ENCODE results near the gene ZBTB5. TPM values are rescaled to one million over a fixed set of nuclear protein-coding genes. Genes with fewer than 3 reads are reported as not detected.

ZBTB5 gene
- total and polyA plus RNA-seq, 2 of the 13 experiments (the other 11 are each of a cell fraction or from before 2014, with no cell fraction given): 12.5 to 20.5 TPM

DNA sequence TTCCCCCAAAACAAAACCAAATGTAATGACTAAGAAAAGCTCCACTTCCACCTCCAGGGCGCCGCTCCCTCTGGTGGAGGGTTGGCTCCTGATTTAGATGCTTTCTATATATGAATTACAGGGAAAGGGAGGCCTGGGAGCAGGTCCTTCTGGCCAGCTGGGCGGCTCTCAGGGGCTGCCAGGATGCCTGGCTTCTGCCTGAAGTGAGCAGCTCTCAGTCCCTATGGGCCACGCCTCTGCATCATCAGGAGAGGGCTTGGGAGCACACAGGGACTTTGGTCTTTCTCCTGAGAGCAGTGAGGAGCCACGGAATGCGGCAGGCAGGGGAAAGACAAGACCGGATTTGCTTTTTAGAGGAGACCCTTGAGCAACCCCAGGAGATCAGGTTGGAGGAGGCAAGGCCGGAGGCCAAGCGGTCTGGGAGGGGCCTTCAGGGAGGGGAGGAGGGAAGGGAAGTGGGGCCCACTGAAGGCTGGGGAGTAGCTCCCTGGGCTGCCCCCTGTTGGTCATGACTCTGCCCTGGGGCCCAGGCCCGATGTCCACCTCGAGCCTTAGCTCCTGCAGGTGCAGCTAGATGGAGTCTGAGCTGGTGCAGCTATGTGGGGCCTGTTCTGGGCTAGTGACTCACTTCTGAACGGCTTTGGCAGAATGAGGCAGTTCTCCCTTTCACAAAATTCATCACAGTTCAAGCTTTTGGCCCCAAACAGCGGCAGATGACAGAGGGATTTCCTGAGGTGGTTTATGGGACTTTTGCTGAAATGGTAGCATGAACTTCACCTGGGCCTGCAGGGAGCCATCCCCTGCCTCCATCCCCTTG is 54.1 kb downstream of the ZBTB5 start (continued):
- TF ChIP-seq ZSCAN12 (CRISPR knock-in tag; IDR thresholded peaks at IDR 0.05) (no peak), ZNF460 (CRISPR knock-in tag; IDR thresholded peaks at IDR 0.05; ENCODE audit: borderline replicate concordance) (no peak), ZNF761 (CRISPR knock-in tag; conservative IDR thresholded peaks at IDR 0.05) (no peak), SALL2 (CRISPR knock-in tag; IDR thresholded peaks at IDR 0.05) (no peak), ZNF567 (CRISPR knock-in tag; IDR thresholded peaks at IDR 0.05; ENCODE audit: borderline replicate concordance) (no peak), KDM2A (CRISPR knock-in tag; IDR thresholded peaks at IDR 0.05; ENCODE audit: borderline replicate concordance, low read depth) (0 out of 2 replicates have a peak, but pooled peaks have one; percentile 24), KDM5A (IDR thresholded peaks at IDR 0.05; ENCODE audit: borderline replicate concordance, low read length) (no peak), FIP1L1 (IDR thresholded peaks at IDR 0.05; ENCODE audit: borderline replicate concordance, insufficient read depth, low read depth, low read length) (no peak), LCORL (IDR thresholded peaks at IDR 0.05) (no peak), LCORL (CRISPR knock-in tag; IDR thresholded peaks at IDR 0.05) (no peak), POGZ (CRISPR knock-in tag; IDR thresholded peaks at IDR 0.05) (no peak), ZNF337 (CRISPR knock-in tag; IDR thresholded peaks at IDR 0.05; ENCODE audit: borderline replicate concordance, low read depth) (no peak), MEF2D (CRISPR knock-in tag; IDR thresholded peaks at IDR 0.05) (no peak)
- TF ChIP-seq, protein P1, sequence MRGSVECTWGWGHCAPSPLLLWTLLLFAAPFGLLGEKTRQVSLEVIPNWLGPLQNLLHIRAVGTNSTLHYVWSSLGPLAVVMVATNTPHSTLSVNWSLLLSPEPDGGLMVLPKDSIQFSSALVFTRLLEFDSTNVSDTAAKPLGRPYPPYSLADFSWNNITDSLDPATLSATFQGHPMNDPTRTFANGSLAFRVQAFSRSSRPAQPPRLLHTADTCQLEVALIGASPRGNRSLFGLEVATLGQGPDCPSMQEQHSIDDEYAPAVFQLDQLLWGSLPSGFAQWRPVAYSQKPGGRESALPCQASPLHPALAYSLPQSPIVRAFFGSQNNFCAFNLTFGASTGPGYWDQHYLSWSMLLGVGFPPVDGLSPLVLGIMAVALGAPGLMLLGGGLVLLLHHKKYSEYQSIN (CRISPR knock-in tag; IDR thresholded peaks at IDR 0.05; ENCODE audit: borderline replicate concordance): no peak
- TF ChIP-seq, protein P2, sequence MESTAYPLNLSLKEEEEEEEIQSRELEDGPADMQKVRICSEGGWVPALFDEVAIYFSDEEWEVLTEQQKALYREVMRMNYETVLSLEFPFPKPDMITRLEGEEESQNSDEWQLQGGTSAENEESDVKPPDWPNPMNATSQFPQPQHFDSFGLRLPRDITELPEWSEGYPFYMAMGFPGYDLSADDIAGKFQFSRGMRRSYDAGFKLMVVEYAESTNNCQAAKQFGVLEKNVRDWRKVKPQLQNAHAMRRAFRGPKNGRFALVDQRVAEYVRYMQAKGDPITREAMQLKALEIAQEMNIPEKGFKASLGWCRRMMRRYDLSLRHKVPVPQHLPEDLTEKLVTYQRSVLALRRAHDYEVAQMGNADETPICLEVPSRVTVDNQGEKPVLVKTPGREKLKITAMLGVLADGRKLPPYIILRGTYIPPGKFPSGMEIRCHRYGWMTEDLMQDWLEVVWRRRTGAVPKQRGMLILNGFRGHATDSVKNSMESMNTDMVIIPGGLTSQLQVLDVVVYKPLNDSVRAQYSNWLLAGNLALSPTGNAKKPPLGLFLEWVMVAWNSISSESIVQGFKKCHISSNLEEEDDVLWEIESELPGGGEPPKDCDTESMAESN (CRISPR knock-in tag; conservative IDR thresholded peaks at IDR 0.05): no peak; the same call in 1 of the 2 replicates
- TF ChIP-seq, protein P3, sequence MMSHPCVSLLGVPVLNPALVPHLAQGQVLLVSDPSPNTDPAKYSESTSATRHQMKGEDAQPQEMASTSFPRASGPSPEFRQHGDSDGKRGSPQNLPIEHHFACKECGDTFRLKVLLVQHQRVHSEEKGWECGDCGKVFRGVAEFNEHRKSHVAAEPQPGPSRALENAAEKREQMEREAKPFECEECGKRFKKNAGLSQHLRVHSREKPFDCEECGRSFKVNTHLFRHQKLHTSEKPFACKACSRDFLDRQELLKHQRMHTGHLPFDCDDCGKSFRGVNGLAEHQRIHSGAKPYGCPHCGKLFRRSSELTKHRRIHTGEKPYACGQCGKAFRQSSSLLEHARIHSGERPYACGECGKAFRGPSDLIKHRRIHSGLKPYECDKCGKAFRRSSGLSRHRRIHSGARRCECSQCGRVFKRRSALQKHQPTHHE (CRISPR knock-in tag; IDR thresholded peaks at IDR 0.05; ENCODE audit: borderline replicate concordance): no peak
- TF ChIP-seq, protein P4, sequence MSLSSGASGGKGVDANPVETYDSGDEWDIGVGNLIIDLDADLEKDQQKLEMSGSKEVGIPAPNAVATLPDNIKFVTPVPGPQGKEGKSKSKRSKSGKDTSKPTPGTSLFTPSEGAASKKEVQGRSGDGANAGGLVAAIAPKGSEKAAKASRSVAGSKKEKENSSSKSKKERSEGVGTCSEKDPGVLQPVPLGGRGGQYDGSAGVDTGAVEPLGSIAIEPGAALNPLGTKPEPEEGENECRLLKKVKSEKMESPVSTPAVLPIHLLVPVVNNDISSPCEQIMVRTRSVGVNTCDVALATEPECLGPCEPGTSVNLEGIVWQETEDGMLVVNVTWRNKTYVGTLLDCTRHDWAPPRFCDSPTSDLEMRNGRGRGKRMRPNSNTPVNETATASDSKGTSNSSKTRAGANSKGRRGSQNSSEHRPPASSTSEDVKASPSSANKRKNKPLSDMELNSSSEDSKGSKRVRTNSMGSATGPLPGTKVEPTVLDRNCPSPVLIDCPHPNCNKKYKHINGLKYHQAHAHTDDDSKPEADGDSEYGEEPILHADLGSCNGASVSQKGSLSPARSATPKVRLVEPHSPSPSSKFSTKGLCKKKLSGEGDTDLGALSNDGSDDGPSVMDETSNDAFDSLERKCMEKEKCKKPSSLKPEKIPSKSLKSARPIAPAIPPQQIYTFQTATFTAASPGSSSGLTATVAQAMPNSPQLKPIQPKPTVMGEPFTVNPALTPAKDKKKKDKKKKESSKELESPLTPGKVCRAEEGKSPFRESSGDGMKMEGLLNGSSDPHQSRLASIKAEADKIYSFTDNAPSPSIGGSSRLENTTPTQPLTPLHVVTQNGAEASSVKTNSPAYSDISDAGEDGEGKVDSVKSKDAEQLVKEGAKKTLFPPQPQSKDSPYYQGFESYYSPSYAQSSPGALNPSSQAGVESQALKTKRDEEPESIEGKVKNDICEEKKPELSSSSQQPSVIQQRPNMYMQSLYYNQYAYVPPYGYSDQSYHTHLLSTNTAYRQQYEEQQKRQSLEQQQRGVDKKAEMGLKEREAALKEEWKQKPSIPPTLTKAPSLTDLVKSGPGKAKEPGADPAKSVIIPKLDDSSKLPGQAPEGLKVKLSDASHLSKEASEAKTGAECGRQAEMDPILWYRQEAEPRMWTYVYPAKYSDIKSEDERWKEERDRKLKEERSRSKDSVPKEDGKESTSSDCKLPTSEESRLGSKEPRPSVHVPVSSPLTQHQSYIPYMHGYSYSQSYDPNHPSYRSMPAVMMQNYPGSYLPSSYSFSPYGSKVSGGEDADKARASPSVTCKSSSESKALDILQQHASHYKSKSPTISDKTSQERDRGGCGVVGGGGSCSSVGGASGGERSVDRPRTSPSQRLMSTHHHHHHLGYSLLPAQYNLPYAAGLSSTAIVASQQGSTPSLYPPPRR (CRISPR knock-in tag; IDR thresholded peaks at IDR 0.05; ENCODE audit: borderline replicate concordance): 0 out of 2 replicates have a peak, but pooled peaks have one; percentile 24
- TF ChIP-seq, protein P5, sequence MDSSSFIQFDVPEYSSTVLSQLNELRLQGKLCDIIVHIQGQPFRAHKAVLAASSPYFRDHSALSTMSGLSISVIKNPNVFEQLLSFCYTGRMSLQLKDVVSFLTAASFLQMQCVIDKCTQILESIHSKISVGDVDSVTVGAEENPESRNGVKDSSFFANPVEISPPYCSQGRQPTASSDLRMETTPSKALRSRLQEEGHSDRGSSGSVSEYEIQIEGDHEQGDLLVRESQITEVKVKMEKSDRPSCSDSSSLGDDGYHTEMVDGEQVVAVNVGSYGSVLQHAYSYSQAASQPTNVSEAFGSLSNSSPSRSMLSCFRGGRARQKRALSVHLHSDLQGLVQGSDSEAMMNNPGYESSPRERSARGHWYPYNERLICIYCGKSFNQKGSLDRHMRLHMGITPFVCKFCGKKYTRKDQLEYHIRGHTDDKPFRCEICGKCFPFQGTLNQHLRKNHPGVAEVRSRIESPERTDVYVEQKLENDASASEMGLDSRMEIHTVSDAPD (CRISPR knock-in tag; IDR thresholded peaks at IDR 0.05): no peak

Data from HepG2 (cell line).